GM19438 (cell line): ENCODE data around the gene MMP23B.
"Not testable (repeated sequence)": the region's sequence is repeated elsewhere in the genome, so short reads cannot be mapped to it uniquely, and the experiment has no call there.

ENCODE experiments used
- ATAC-seq: cut with Tn5 transposase; IDR thresholded peaks from one replicate; pipeline ENCODE4 v1.9.1; 2021; ENCODE audit warnings: low read depth; ENCODE audit not compliant: unreplicated experiment

The MMP23B gene

DNA sequence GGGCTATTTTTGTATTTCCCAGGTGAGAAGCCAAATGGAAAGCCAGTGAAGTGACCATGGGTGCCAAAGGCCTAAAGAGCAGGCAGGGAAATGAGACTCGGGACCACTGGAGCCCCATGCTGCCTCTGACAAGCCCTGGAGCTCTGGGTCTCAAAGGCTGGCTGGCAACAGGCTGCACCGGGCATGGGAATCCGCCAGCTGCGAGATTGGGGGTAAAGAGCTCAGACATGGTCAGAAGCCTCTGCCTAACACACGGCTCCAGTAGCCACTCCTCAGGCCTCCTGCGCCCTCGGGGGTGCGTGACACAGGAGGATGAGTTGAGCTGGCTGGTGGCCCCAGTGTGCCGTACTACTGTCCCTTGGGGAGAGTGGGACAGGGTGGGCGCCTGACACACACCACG, 32.3 kb downstream of the MMP23B start:
- ATAC-seq, result not testable (repeated sequence)

DNA sequence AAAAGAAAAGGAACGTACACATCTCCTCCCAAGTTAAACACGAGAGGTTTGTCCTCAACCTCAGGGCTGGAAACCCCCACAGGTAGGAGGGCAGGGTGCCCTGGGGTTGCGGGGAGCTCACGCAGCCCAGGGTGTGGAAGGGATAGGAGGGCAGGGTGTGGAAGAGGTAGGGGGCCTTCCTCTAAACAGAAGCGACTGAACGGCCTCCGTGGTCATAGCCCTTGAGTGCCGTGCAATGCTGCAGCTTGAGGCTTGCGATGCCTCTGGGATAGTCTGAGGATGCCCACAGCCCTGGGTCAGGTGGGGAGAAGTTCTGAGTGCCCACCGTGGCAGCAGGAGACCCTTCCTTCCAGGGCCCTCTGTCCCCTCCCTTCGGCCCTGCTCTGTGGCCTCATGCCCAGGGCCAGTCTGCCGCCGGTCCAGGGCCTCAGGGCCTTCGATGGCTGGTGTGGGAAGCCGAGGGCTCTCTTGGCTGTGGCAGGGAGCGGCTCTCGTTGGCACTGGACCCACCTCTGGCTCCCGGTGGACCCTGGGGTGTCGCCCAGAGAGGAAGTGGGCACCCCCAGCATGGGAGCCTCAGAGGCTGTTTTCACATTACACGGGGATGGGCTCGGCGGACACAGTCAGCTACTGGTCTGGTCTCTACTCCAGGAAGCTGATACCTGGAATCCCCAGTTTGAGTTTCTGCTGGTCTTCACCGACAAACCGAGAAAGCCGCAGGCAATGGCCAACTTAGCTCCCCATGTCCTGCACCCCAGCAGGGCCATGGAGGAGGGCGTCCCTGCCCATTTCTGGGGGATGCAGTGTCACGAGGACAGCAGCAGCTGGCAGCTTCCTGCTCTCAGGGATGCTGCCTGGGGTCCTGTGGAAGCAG, 33.2 kb downstream of the MMP23B start:
- no peak for ATAC-seq

DNA sequence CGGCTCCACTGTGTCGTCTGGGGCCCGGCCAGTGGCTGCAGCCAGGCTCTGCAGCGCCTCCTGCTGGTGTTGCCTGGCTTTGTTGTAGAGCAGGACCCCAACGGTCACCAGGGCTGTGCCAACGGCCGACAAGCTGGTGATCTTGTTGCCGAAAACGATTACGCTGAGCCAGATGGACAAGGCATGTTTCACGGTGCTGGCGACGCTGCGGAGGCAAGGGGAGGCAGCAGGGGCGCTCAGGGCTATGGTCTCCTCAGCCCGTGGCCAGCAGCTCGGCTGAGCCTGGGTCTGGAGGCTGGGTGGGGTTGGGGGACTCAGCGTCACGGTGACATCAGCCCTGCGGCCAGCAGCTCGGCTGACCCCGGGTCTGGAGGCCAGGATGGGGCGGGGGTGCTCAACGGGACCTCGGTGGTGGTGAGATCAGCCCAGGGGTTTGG, 33.9 kb downstream of the MMP23B start:
- no peak for ATAC-seq

DNA sequence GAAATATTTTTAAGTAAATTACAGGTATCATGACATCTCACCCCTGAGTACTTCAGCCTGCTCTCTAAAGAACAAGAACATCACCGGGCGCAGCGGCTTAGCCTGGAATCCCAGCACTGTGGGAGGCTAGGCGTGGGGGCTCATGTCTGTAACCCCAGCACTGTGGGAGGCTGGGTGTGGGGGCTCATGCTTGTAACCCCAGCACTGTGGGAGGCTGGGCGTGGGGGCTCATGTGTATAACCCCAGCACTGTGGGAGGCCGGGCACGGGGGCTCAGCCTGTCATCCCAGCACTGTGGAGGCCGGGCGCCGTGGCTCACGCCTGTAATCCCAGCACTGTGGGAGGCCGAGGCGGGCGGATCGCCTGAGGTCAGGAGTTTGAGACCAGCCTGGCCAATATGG, 34.6 kb downstream of the MMP23B start:
- no peak for ATAC-seq

DNA sequence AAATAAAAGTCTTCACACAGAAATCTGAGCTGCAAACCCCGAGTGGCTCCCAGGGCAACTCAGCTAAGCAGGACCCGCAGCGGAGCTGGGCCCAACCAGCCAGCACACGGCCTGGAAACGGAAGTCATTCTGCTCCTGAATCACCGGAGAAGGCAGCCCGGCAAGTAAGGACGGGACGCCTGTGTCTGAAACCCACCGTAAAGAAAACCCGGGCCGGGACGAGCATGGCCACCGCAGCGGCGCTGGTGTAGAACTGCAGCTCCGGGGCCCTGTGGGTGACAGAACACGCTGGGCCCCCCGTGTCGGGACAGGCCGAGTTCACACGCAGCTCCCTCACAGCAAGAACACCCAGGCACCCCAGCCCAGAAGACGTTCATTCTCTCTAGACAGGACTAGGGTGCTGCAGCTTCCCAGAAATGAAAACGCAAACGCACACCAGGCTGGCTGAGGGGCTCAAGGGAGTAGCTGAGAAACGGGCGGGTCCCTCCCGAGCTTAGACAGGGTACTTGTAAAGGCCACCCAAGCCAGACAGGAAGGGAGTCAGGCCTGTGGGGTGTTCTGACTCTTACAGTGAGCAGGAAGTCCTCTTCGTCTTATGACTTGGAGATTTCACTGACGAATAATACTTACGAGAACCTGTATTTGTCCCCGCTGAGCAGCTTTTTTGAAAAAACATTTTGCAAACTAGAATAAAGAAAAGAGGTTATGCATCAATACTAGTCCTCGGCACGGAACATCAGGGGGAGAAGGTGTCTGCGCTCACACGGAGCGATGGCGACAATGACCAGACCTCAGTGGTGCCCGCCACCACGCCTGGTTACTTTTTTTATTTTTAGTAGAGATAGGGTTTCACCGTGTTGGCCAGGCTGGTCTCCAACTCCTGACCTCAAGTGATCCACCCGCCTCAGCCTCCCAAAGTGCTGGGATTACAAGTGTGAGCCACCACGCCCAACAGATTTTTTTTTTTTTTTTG, 37.8 kb downstream of the MMP23B start:
- ATAC-seq, result no peak

DNA sequence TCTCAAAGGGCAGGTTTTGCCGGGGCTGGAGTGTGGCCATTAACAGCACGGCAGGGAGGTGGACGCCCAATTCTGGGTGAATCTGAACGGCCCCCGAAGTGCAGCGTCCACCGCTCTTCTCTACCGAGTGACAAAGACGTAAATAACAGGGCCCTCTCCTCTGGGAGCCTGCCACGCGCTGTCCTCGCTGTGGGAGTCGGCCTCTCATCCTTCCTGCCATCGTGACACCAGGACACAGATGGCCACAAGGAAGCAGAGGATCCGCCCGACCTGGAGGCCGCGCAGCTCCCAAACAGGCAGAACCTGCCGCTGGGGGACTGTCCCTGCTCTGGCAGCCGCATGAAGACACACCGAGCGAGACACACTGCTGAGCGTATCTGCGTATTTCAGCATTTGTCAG, 38.9 kb downstream of the MMP23B start:
- ATAC-seq, result no peak

DNA sequence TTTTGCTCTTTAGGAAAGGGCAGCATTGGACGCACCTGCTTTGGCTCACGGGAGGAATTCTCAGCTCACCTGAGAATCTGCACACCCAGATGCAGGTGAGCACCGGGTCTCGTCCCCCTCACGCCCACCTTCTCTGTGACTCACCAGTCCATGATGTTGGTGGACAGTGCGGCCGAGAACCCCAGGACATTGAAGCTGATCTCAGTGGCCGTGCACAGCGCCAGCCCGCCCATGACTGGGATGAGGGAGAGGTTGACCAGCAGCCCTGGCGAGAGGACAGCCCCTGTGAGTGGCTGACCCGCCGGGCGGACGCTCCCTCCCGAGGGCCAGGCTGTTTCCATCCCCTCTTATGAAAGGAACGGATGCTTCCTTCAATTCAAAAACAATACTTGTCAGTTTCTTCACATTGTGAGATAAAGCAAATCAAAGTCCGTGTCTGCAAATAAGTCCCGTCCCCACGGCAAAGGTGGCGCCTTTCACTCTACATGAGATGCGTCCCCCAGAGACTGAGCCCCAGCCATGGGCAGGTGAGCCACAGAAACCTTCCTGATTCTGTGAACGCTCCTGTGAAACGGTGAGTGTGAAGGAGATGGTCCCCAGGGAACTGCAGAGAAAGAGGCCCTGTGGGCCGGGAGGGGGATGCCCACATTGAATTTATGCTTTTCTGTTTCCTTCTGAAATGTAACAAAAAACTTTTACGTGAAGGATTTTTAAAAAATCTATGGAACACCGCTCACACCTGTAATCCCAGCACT, 39.6 kb downstream of the MMP23B start:
- ATAC-seq, result no peak

DNA sequence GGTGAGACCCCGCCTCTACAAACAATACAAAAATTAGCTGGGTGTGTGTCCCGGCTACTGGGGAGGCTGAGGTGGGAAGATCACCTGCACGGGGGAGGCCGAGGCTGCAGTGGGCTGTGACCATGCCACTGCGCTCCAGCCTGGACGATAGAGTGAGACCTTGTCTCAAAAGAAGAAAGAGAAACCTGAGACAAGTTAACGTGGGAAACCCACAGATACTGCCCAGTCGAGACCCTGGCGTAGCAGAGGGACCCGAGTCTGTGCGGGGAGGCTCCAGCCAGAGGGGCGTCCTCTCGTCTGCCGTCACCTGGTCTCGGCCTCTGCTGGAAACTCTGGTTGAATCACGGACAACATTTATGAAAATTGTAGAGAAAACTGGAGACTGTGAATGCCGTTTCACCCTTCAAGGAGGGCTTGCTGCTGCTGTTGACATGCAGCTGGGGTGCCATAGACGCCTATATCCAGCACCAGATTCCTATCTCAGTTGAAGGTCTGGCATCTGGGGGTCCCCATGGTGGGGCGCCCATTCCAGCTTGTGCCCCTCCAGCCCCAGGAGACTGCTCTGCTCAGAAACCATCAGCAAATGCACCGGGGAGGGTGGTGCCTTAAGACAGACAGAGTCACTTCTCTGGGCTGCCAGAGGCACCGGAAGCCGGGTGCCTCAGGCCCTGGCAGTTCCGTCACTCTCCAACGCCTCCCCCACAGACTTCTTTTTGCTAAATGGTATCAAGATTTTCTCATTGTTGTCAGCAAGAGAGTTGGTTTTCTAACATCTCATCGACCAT, 40.4 kb downstream of the MMP23B start:
- no peak for ATAC-seq

DNA sequence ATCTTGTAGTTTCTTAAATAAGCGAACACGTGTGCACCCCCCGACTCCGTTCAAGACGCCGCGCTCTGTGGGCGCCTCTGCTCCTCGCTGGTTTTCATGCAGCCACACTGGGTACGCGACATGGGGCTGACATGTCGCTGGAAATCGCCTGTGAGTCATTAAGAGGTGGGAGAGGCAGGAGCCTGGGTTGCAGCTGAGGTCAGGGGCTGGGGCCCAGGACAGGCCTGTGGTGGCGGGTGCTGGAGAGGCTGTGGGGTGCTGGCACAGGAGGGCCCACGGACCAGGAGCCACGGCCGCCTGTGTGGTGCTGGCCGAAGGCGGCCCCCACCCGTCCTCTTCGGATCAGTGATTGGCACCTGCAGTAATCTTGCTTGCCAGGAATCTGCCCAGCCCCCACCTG, 42.8 kb downstream of the MMP23B start:
- ATAC-seq, result not testable (repeated sequence)

DNA sequence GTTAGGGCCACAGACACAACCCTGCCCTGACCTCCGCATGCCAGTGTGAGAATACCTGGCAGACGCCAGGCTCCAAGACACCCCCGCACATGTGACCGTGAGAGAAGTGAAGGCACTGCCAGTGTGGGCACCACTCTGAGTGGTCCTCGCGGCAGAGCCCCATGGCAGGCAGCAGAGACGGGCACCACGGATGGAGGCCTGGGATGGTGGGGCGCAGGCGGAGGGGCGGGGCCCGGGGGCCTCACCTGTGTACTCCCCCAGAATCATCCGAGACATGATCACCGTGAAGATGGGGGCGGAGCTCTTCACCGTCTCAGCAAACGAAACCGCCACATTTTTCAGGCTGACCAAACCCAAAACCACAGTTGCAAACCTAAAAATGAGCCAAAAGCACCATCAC, 43.2 kb downstream of the MMP23B start:
- ATAC-seq, result not testable (repeated sequence)

DNA sequence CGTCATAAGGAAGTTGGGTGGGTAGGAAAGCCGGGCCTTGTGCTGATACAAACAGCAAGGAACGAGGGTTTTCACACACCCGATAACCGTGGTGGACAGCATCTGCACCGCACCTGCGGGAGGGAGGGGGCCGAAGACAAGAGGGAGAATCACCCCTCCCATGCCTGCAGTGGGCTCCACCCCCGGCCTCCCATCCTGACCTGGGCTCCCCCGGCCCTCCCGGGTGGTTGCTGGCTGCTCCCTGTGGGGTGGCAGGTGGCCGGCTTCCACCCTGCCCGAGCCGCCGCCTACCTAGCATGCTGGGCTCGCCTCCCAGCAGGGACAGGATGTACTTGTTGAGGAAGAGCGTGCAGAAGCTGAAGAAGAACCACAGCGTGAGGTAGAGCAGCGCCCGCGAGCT, 44.1 kb downstream of the MMP23B start:
- ATAC-seq, result not testable (repeated sequence)

DNA sequence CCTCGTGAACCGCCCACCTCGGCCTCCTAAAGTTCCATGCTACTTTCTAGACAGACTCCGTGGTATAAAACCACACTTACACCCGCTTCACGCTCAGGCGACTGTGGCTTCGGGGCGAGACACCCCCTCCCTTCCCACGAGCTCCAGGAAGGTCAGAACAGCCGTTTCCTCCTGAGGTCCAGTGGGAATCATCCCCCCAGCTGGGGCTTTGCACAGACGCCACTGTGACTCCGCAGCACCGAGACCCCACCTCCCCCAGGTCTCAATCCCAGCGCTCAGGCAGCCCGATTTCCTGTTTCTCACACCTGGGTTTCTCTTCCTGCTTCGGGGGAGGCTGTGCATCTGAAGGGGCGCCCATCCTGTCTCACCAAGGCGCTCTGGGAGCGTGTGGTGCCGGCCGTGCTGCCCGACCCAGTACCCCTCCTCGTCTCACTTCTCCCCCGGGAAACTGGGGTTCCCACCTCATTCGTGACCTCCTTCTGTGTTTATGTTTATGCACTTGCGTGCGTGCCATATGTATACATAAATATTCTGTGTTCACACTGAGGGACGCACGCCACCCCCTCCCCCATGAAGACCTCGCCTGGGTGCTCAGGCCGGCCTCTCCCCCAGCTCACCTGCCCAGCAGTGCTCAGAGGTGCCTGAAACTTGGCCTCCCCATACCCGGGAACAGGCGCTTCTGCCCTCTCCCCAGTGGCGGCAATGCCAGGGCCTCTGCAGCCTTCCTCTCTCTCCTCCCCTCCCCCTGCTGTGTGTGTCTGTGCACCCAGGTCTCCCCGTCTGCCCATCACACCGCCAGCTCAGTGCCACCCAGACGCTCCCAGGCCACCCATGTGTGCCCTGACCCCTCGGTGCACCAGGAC, 46.0 kb downstream of the MMP23B start:
- peak; percentile 62 for ATAC-seq

DNA sequence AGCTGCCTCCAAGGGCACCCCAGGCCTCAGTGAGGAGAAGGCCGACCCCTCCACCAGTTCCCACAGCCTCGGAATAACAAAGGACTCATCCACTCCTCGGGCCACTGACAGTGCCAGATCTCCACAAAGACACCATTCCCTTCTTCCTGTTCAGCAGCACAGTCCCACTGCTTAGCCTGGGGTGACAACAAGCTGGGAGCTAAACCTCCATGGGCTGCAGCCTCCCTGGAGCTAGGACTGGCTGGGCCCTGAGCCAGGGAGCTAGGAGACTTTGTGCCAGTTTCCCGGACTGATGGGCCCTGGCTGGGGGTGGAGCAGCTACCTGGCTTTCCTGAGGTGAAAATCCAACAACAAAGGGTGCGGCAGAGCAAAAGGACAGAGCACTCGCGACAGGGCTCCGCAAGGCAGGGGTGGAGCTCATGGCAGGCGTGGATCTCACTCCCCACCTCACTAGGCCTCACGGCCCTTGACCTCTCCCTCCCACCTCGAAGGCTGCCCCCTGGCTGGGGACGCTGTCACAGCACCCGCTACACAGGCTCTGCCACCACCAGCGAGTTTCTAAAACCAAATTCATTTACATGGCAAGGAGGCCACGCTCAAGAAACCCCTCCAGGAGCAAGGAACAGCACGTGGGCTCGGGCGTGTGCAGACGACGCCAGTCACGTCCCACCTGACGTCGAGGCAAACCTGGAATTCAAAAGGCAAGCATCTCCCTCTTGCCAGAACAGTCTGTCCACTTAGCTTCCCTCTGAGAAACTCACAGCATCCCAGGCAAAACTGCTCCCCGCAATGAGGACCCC, 46.8 kb downstream of the MMP23B start:
- ATAC-seq, result peak; percentile 30

DNA sequence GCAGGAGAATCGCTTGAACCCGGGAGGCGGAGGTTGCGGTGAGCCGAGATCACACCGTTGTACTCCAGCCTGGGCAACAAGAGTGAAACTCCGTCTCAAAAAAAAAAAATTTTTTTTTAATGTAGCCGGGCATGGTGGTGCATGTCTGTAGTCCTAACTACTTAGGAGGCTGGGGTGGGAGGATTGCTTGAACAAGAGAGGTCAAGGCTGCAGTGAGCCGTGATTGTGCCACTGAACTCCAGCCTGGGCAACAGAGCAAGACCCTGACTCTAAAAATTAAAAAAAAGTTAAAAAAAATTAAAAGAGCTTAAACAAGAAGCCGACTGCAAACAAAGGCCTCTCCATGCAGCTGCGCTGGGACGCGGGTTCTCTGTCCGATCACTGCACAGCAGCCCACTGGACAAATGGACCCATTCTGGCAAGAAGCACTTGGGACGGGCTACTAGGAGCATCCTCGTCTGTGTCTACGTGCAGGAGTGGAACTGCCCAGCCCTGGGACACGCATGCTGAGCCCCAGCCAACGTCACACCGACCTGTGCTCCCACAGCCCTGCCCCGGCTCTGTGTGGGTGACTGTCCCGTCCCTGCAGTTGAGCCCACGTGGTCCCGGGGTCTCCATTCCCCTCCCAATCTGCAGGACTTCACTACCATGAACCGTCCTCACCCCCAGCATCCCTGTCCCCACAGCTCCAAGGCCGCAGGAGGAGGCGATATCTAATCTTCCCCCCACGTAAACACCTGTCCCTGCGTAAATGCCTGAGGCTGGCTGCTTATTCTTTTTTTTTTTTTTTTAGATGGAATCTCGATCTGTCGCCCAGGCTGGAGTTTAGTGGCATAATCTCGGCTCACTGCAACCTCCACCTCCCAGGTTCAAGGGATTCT, 48.3 kb downstream of the MMP23B start:
- ATAC-seq, result no peak

DNA sequence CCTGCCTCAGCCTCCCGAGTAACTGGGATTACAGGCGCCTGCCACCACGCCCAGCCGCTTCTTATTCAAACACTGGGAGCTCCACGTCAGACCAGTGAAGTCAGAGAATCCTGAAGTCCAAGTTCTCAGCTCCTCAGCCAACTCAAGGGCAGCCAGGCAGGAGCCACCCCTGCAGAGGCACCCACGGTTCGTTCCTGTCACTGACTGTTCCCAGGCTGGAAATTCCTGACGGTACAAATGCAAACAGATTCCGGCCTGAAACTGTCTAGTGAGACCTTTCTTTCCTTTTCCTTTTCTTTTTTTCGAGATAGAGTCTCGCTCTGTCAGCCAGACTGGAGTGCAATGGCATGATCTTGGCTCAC, 48.9 kb downstream of the MMP23B start:
- no peak for ATAC-seq

DNA sequence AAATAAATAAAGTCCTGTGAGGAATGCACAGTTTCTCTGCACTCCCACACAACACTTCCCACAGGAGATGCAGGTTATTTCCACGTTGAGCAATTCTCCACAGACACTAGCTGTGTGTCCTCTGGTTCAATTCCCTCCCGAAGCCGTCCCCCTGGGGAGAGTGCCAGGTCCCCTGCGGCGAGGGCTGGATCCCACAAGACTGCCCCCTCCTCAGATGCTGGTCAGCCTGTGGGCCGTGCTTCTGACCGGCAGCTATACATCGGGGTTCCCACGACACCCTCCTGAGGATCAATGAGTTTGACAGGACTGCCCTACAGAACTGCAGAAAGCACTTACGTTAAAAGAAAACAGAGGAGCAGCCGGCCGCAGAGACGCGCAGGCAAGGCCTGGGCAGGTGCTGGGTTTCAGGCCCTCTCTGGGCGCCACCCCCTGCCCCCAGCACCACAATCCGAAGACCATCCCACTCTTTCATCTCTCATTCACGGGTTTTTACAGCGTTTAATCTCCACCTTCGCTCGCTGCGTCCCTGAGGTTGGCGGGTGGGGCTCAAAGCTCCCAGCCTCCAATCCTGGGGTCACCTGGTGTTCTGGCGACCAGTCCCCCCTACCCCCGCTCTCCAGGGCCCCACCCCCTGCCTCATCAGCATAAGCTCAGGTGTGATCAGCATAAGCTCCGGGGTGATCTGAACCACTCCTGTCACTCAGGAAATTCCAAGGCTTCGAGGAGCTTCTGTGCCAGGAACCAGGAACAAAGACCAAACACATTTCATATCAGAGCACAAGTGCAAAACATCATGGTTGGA, 51.3 kb downstream of the MMP23B start:
- no peak for ATAC-seq
